CD4-positive, alpha-beta T cell treated with Interleukin-17A for 1 hour (primary cell): ENCODE measurements around the gene IAH1.
"Not testable (repeated sequence)": the region's sequence is repeated elsewhere in the genome, so short reads cannot be mapped to it uniquely, and the experiment has no call there.

Source experiments
- DNase-seq: peaks from one replicate; pipeline ENCODE4 v3.0.0-alpha.2; 2020

Gene IAH1

GRCh38 chr2:9473985-9474360, 378 bp upstream of the IAH1 start:
- peak; percentile 76 for DNase-seq

- no peak for DNase-seq
These were observed 3.6 kb downstream of the IAH1 start for GRCh38 chr2:9477914-9478313.

- no peak for DNase-seq
These were observed 4.2 kb downstream of the IAH1 start for GRCh38 chr2:9478526-9478925.

DNA sequence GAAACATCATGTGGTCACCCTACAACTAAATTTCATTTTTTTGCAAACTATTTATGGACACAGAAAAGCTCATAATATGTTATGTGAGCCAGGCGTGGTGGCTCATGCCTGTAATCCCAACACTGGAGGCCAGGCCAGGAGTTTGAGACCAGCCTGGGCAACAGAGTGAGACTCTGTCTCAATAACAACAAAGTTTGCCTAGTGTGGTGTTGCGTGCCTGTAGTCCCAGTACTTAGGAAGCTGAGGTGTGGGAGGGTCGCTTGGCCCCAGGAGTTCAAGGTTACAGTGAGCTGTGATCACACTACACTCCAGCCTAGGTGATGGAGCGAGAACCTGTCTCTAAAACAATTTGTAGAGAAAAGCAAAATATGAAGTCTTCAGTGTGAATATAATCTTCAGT, 5.8 kb downstream of the IAH1 start:
- DNase-seq: no peak

- no peak for DNase-seq
These were observed 8.8 kb downstream of the IAH1 start for GRCh38 chr2:9483107-9483506.

DNA sequence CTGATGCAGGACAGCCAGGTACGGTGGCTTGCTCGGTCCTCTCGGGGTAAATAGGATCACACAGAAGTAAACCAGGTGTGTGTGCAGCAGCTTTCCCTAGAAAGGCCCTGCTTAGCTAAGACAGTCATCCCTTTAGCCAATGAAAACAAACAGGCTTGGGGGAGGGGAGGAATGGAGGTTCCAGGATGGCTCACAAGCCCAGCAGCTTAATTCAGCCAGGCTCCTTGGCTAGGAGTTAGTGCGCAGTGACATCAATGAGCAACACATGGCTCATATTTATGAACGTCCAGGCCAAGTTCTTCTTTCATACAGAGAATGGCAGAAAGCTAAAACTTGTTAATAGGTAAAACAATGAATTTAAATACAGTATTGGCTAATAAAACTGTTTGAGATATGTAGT, 10.2 kb downstream of the IAH1 start:
- no peak for DNase-seq

GRCh38 chr2:9488583-9489547, 14.5 kb downstream of the IAH1 start:
- DNase-seq: no peak

DNA sequence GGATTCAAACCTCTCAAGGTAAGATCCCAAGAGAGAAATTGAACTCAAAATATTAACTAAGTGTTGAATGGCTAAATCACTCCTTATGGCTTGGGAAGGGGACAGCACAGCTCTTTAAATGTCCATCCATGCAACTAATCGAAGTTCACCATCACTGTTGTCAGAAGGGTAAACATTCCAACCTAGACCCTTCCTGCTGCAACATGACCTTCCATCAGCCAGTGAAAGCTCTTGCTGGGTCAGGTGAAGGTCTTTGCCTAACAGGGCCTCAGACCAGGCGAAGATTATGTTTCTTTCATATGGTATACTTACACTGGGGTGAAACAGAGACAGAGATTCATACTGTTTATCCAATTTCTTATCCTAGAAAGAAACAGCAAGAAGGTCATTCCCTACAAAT, 16.4 kb downstream of the IAH1 start:
- no peak for DNase-seq

DNA sequence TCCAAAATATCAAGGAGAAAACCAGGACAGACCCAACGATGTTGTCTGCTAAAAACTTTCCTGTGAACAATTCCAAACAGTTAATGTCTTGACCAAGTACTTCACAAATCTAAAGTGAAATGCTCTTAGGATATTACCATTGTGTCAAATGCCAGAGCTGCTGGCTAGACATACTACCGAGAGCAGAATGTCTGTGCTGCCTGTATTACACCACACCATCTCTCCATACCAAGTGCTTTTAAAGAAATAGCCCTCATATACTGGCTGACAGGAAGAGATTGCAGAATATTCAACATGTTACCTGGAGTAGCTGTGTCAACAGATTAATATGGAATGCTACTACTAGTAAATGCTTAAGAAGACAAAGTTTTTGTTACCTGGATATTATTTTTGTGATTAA, 18.6 kb downstream of the IAH1 start:
- no peak for DNase-seq

DNA sequence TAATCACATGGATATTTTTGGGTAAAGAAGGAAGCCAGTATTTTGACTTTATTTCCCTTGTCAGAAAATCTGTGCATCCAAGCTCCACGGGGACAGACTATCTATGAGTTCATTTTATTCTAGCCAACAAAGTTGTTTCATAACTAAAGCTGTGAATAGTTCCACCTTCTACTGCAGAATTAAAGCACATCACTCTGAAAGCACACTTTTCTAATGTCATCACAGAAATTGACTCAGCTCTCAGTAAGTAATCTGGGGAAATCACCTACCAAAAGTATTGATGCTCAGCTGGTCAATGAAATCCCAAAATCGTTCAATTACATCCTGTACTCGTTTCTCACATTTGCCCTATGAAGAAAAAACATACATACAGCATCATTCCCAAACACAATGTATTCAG, 19.1 kb downstream of the IAH1 start:
- DNase-seq: no peak

DNA sequence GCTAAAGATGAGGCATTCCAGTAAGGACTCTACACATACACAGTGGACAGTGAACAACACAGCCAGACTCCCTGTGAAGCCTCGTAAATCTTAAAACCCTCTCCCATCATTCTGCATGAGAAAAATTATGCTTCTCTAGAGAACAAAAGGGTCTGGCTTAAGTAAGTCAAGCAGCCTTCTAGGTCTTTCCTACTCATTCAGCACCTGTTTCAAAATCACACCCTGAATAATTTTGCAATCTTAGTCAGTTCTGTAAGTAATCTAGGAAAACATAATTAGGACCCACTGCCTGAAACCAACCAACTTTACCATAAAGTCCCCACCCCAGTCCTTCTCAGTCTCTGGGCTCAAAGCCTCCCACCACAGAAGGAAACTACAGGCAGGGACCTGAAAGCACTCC, 19.7 kb downstream of the IAH1 start:
- DNase-seq: no peak

DNA sequence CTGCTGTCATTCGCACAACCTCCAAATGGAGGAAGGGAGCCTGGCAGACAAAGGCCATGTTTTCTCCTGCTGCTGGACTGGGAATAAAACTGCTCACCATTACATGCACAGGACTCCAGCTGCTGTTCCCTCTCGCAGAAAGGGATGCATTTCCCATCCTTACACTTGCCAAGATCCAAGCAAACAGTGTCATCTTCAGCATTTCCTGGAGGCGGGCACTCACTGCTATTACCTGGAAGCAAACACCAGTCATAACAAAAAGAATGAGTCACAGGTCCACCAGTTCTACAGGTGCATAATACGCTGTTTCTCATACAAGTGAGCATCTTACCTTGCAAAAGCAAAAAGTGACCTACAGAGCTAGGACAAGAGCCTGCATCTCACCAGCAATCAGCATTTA, 22.7 kb downstream of the IAH1 start:
- no peak for DNase-seq

GRCh38 chr2:9498210-9498609, 23.9 kb downstream of the IAH1 start:
- no peak for DNase-seq

GRCh38 chr2:9508931-9509330, 34.6 kb downstream of the IAH1 start:
- DNase-seq: no peak

- not testable (repeated sequence) for DNase-seq
These were observed 39.6 kb downstream of the IAH1 start for GRCh38 chr2:9513946-9514345.

GRCh38 chr2:9517118-9517782, 42.9 kb downstream of the IAH1 start:
- DNase-seq: no peak

DNA sequence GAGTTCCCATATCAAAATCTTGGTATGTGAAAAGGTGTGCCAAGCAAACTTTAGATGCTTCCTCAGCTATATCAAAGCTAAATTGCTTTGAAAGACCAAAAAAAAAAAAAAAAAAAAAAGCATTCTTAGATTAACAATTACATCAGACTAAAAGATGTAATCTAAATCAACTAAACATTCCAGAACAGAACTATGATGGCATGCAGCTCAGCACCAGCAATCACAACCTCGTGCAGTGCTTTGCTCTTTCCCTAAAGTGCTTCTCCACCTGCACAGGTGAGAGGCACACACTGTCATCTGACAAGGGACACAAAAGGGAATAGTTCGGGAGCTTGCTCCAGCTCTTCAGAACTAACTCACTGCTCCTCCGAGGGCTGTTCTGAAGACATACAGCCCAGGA, 43.8 kb downstream of the IAH1 start:
- no peak for DNase-seq

DNA sequence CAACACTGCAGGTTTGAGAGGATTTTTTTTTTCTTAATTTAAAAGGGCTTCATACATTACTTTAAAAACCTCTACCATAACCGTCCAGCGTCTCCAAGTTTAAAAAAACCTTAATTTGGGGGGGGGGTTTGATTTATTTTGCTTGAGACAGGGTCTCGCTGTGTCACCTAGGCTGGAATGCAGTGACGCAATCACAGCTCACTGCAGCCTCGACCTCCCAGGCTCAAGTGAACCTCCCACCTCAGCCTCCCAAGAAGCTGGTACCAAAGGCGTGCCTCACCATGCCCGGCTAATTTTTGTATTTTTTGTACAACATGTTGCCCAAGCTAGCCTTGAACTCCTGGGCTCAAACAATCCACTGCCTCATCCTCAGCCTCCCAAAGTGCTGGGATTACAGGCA, 44.4 kb downstream of the IAH1 start:
- DNase-seq: no peak

DNA sequence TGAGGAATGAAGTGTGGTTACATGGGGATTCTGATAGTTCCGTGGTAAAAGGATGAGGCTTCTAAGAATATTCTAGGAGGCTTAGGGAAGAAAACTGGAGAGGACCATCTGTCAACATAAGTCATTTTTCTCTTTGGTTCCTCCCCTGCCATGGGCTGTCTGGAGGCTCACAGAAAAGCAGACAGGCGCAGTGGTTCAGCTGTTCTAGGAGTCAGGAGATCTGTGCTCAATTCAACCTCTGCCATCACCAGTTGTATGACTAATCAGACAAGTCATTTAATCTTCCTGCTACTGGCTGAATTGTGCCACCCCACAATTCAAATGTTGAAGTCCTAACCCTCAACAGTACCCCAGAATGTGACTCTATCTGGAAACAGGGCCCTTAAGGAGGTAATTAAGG, 44.9 kb downstream of the IAH1 start:
- DNase-seq: no peak

GRCh38 chr2:9524291-9524690, 49.9 kb downstream of the IAH1 start:
- no peak for DNase-seq

DNA sequence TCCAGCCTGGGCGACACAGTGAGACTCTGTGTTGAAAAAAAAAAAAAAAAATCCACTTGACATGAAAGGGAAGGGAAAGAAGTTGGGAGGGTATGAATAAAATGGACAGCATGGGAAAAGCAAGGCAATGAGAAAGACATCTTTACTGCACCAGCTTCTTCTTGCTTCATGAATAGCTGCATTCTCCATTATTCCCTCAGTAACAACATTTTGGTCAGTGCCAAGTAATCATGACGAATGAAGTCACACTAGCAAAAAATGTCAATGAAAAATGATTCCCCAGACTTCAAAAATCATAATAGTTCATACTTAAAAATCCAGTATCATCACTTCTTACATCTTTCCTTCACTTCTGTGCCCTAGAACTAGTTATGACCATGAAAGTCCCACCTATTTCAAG, 50.9 kb downstream of the IAH1 start:
- no peak for DNase-seq

DNA sequence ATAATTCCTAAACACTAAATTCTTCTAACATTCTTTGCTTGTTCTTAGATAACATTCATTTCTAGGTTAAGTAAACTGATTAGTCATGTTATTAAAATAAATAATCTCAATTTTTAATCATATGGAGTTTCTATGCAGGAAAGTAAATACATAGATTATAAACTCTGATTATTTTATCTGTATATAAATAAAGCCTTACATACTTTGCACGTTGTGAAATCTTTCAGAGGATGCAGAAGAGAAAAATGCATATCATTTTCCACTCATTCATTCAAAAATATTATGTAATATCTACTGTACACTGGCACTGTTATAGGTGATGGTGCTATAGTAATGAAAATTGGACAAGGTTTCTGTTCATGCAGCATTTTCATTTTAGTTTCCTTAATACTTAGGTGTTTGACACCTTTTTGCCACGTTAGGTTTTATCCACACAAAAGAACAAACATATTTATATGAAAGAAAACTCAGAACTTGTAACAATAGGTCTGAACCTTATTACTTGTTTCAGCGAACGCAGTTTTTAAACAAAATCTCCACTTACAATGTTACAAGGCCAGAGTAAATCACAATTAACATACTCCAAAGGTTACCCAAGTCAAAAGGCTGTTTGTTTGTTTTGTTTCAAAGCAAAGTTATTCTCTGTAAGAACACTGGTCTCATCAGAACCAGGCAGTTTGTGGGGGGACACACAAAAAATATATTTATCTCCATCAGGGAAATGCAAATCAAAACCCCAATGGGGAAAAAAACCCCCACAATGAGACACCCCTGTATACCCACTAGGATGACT, 53.8 kb downstream of the IAH1 start:
- DNase-seq: no peak

- DNase-seq: no peak
These were observed 58.1 kb downstream of the IAH1 start for GRCh38 chr2:9532421-9532820.

DNA sequence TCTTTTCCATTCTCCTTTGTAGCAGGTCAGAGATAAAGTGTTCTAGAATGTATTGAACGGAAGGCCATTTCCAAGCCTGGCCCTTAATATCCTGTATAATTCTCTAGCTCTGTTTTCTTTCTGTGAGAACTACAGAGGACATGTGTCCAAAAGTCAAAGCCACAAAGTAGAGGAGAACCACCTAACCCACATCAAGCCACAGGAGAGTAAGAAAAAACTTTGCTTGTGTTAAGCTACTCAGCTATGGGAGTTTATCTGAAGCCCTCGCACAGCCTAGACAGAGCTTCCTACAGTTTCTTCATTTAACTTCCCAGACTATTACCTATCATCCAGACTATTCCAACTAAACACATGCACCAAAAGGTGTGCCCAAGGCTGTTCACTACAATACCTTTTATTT, 59.3 kb downstream of the IAH1 start:
- no peak for DNase-seq
